ENCODE measurements around the gene INTS7. TPM values are rescaled to one million over a fixed set of nuclear protein-coding genes. Genes with fewer than 3 reads are reported as not detected.

INTS7 gene
- total and polyA plus RNA-seq, 7 donors = 4.4 to 13.2 (median 6.5) TPM

DNA sequence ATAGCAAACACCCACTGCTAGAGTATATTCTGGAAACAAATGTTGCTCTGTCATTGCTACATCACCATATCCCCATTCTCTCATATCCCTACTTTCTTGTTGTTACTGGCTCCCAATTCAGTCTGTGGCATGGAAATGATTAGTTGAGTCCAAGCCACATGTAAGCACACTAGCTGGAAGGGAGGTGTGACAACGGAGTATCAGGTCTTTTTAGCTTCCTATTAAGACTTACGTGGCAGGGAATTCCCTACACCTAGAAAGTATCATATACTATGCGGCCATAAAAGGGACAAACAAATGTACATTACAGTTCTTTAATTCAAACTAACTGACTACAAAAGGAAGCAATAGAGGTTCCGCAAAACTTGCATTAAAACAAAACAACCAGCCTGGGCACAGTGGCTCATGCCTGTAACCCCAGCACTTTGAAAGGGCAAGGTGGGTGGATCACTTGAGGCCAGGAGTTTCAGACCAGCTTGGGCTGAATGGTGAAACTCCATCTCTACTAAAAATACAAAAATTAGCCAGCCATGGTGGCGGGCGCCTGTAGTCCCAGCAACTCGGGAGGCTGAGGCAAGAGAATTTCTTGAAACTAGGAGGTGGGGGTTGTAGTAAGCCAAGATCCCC lies 48.6 kb downstream of the INTS7 start:
- H3K4me1 ChIP-seq = no peaks in the 10 kb centered on the region
- no peaks in the 10 kb centered on the region for H3K27me3 ChIP-seq
- no peak overlapping the region for H3K27ac ChIP-seq
- H3K4me3 ChIP-seq = no peak overlapping the region
- intact Hi-C loops (cut with DNase I) = no loop called here
- DNase-seq = no peak
- no peaks in the 10 kb centered on the region for H3K9me3 ChIP-seq
- peaks cover 0 to 26% (median 3%) of the 10 kb centered on the region in 4 donors for H3K36me3 ChIP-seq
- WGBS, 2 donors = 80 to 89% methylated on average over 7 of the region's 7 CpGs
- TF ChIP-seq POLR2A (IDR thresholded peaks at IDR 0.05) (no peak), POLR2AphosphoS5 (IDR thresholded peaks at IDR 0.05) (no peak), EP300 (IDR thresholded peaks at IDR 0.05) (no peak)
- TF ChIP-seq, protein P1, sequence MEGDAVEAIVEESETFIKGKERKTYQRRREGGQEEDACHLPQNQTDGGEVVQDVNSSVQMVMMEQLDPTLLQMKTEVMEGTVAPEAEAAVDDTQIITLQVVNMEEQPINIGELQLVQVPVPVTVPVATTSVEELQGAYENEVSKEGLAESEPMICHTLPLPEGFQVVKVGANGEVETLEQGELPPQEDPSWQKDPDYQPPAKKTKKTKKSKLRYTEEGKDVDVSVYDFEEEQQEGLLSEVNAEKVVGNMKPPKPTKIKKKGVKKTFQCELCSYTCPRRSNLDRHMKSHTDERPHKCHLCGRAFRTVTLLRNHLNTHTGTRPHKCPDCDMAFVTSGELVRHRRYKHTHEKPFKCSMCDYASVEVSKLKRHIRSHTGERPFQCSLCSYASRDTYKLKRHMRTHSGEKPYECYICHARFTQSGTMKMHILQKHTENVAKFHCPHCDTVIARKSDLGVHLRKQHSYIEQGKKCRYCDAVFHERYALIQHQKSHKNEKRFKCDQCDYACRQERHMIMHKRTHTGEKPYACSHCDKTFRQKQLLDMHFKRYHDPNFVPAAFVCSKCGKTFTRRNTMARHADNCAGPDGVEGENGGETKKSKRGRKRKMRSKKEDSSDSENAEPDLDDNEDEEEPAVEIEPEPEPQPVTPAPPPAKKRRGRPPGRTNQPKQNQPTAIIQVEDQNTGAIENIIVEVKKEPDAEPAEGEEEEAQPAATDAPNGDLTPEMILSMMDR (IDR thresholded peaks at IDR 0.05) = no peak

DNA sequence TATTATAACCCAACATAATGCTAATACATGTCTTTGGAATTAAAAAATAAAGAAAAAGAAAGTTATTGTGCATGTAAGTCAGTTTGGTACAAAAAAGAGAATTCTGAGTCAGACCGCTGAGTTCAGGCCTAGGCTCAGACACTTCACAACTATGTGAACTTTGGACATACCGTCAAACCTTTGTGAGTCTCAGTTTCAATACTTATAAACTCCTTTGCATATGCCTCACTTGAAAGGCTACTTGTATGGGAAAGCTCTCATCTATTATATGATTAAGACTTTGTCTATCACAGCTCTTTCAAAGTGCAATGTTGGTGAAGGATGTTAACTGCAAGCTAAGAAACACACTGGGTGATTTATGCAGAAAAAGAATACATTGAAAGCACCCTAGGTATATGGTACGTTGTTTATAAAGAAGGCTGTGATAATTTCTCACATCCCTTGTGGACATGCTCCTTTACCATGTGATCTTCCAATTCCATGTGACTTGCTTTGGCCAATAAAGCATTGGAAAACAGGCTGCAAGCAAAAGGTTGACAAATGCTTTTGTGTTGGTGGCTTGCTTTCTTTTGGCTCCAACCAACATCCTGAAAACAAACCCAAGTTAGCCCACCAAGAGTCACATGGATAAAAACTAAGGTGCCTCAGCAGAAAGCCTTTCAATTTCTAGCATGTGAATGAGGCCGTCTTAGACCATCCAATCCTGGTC lies 49.6 kb downstream of the INTS7 start:
- WGBS, 2 donors = 77 to 85% methylated on average over 4 of the region's 4 CpGs
- intact Hi-C loops (cut with DNase I) = no loop called here
- TF ChIP-seq POLR2A (IDR thresholded peaks at IDR 0.05) = no peak
- TF ChIP-seq, protein P1 (IDR thresholded peaks at IDR 0.05) = no peak
- no peak for TF ChIP-seq EP300 (IDR thresholded peaks at IDR 0.05)
- TF ChIP-seq POLR2AphosphoS5 (IDR thresholded peaks at IDR 0.05) = no peak

DNA sequence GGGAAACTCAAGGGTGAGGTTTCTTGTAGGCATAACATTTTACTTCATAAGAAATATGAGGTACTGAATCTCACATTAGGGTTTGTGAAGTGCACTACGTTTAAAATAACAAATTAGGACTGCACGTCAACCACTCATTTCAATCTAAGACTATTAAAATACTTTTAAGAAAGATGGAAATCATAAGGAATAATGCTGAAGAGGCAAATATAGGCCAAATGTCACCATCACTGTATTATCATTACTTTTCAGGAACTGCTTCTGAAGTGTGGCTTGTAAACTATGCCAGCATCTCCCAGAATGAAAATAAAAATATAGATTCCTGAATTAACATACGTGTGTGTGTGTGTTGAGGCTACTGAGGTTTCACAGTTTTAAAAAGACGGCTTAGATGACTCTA lies 56.8 kb downstream of the INTS7 start:
- 96 to 97% methylated on average over 4 of the region's 4 CpGs for WGBS, 2 donors
- Histone ChIP-seq H3K27me3 (no peaks in the 10 kb centered on the region), H3K4me1 (peaks cover 0 to 5% (median 0%) of the 10 kb centered on the region in 4 donors), H3K4me3 (no peak overlapping the region), H3K9me3 (no peaks in the 10 kb centered on the region), H3K36me3 (peaks cover 0 to 21% (median 3%) of the 10 kb centered on the region in 4 donors), H3K27ac (no peak overlapping the region)
- no peak for DNase-seq
- intact Hi-C loops (cut with DNase I) = no loop called here
- TF ChIP-seq POLR2AphosphoS5 (IDR thresholded peaks at IDR 0.05) (no peak), EP300 (IDR thresholded peaks at IDR 0.05) (no peak), POLR2A (IDR thresholded peaks at IDR 0.05) (no peak)
- TF ChIP-seq, protein P1 (IDR thresholded peaks at IDR 0.05) = no peak

More for the DNA sequence above, 49.6 kb downstream of the INTS7 start:
- Histone ChIP-seq H3K27ac (no peak overlapping the region), H3K27me3 (no peaks in the 10 kb centered on the region), H3K4me1 (no peaks in the 10 kb centered on the region), H3K4me3 (no peak overlapping the region), H3K36me3 (peaks cover 0 to 34% (median 3%) of the 10 kb centered on the region in 4 donors), H3K9me3 (no peaks in the 10 kb centered on the region)
- no peak for DNase-seq

DNA sequence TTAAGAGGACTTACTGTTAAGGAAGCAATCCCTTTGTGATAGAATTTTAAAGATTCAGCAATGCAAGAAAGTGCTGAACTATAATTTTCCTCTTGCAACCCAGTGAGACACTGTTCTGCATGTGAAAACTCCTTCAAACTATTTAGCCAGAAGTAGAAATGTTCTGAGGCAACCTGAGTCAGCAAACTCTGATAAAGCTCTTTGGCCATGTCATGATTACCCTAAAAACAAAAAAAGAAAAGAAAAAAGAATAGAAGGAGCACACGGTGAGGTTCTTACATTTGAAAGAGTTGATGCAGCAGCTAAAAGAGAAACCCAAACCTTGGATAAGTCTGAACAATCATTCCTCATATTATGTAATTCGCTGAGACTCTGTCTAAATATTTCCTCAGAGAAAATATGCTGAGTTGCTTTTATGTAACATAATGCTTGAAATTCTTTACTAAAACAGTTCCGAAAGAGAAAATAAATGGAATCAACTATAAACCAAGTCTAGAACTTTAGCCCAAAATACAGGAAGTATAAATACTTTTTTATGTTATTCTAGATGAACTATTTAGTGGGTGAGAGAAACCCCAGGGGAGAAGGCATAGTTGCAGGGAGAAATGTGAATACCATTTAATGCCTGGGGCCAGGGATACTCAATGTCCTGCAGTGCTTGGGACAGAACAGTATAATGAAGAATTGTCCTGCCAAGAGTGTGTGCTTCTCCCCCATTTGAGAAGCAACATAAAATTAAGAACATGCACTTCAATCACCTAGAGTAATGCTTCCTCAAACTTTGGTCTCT lies 60.0 kb downstream of the INTS7 start:
- DNase-seq = no peak
- H3K27ac ChIP-seq = peak overlapping the region in 2 of 4 donors; percentile 10 to 62
- no peak for TF ChIP-seq POLR2AphosphoS5 (IDR thresholded peaks at IDR 0.05)
- peaks cover 0 to 5% (median 0%) of the 10 kb centered on the region in 4 donors for H3K4me1 ChIP-seq
- peaks cover 0 to 8% (median 0%) of the 10 kb centered on the region in 4 donors for H3K36me3 ChIP-seq
- 79 to 83% methylated on average over 3 of the region's 3 CpGs for WGBS, 2 donors
- no peaks in the 10 kb centered on the region for H3K9me3 ChIP-seq
- no peak overlapping the region for H3K4me3 ChIP-seq
- intact Hi-C loops (cut with DNase I) = no loop called here
- no peaks in the 10 kb centered on the region for H3K27me3 ChIP-seq

DNA sequence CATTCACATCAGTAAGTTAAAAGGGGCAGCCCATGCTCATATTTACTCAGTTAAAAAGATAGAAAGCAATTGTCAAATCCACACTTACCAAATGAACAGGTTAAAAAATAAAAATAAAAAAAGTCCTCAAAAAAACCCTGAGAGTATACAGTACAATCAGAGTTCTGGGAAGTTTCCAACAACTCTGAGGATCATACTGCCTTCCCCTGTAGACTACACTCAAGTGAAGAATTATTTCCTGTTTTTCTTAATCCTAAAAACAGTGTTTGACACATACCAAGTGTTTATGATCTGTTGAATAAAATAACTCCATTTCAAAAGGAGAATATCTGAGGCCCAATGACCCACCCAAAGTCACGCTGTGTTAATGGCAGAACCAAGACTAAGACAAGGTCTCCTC lies 61.8 kb downstream of the INTS7 start:
- intact Hi-C loops (cut with DNase I) = no loop called here
- no peaks in the 10 kb centered on the region for H3K27me3 ChIP-seq
- no peak for DNase-seq
- WGBS, 2 donors = 100% methylated on average over 1 of the region's 1 CpG
- no peak for TF ChIP-seq EP300 (IDR thresholded peaks at IDR 0.05)
- TF ChIP-seq POLR2AphosphoS5 (IDR thresholded peaks at IDR 0.05) = no peak
- no peak for TF ChIP-seq POLR2A (IDR thresholded peaks at IDR 0.05)
- TF ChIP-seq, protein P1 (IDR thresholded peaks at IDR 0.05) = no peak
- peaks cover 0 to 5% (median 0%) of the 10 kb centered on the region in 4 donors for H3K4me1 ChIP-seq
- no peak overlapping the region for H3K27ac ChIP-seq
- no peak overlapping the region for H3K4me3 ChIP-seq
- H3K9me3 ChIP-seq = no peaks in the 10 kb centered on the region
- H3K36me3 ChIP-seq = peaks cover 0 to 10% (median 0%) of the 10 kb centered on the region in 4 donors

Measured in sigmoid colon (tissue), 7 donors.